ENCODE measurements around the gene KLHL29. TPM values are rescaled to one million over a fixed set of nuclear protein-coding genes. Genes with fewer than 3 reads are reported as not detected.

Gene KLHL29
- total and polyA plus RNA-seq, 10 of the 15 experiments (the other 5 are each of a cell fraction or from before 2014, with no cell fraction given): 1.4 to 19.5 (median 6.1) TPM

- TF ChIP-seq MYB (IDR thresholded peaks at IDR 0.05; ENCODE audit: borderline replicate concordance, low read depth, low read length) (no peak), SMARCA5 (IDR thresholded peaks at IDR 0.05) (no peak), HDAC2 (IDR thresholded peaks at IDR 0.05) (no peak), ETV6 (conservative IDR thresholded peaks at IDR 0.05 in 1 of 2, IDR thresholded peaks at IDR 0.05 in 1 of 2; ENCODE audit: borderline replicate concordance in 1 of 2, low read depth in 1 of 2) (no peak), CREB1 (IDR thresholded peaks at IDR 0.05; ENCODE audit: low read depth) (no peak), HDAC6 (IDR thresholded peaks at IDR 0.05; ENCODE audit: unreplicated experiment) (no peak), RBBP5 (conservative IDR thresholded peaks at IDR 0.05) (no peak), SMC3 (IDR thresholded peaks at IDR 0.05; ENCODE audit: borderline replicate concordance, low read length) (no peak), EP300 (IDR thresholded peaks at IDR 0.05; ENCODE audit: borderline replicate concordance in 1 of 2, control insufficient read depth in 1 of 2, low read depth in 2 of 2, low read length in 2 of 2) (no peak)
- TF ChIP-seq, protein P1, sequence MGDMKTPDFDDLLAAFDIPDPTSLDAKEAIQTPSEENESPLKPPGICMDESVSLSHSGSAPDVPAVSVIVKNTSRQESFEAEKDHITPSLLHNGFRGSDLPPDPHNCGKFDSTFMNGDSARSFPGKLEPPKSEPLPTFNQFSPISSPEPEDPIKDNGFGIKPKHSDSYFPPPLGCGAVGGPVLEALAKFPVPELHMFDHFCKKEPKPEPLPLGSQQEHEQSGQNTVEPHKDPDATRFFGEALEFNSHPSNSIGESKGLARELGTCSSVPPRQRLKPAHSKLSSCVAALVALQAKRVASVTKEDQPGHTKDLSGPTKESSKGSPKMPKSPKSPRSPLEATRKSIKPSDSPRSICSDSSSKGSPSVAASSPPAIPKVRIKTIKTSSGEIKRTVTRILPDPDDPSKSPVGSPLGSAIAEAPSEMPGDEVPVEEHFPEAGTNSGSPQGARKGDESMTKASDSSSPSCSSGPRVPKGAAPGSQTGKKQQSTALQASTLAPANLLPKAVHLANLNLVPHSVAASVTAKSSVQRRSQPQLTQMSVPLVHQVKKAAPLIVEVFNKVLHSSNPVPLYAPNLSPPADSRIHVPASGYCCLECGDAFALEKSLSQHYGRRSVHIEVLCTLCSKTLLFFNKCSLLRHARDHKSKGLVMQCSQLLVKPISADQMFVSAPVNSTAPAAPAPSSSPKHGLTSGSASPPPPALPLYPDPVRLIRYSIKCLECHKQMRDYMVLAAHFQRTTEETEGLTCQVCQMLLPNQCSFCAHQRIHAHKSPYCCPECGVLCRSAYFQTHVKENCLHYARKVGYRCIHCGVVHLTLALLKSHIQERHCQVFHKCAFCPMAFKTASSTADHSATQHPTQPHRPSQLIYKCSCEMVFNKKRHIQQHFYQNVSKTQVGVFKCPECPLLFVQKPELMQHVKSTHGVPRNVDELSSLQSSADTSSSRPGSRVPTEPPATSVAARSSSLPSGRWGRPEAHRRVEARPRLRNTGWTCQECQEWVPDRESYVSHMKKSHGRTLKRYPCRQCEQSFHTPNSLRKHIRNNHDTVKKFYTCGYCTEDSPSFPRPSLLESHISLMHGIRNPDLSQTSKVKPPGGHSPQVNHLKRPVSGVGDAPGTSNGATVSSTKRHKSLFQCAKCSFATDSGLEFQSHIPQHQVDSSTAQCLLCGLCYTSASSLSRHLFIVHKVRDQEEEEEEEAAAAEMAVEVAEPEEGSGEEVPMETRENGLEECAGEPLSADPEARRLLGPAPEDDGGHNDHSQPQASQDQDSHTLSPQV (IDR thresholded peaks at IDR 0.05): no peak
- TF ChIP-seq, protein P2, sequence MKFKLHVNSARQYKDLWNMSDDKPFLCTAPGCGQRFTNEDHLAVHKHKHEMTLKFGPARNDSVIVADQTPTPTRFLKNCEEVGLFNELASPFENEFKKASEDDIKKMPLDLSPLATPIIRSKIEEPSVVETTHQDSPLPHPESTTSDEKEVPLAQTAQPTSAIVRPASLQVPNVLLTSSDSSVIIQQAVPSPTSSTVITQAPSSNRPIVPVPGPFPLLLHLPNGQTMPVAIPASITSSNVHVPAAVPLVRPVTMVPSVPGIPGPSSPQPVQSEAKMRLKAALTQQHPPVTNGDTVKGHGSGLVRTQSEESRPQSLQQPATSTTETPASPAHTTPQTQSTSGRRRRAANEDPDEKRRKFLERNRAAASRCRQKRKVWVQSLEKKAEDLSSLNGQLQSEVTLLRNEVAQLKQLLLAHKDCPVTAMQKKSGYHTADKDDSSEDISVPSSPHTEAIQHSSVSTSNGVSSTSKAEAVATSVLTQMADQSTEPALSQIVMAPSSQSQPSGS (IDR thresholded peaks at IDR 0.05; ENCODE audit: low read length): no peak
Measured at GRCh38 chr2:23583467-23583866, 198.5 kb downstream of the KLHL29 start (continued).
